ENCODE measurements around the gene SCMH1.

DNA sequence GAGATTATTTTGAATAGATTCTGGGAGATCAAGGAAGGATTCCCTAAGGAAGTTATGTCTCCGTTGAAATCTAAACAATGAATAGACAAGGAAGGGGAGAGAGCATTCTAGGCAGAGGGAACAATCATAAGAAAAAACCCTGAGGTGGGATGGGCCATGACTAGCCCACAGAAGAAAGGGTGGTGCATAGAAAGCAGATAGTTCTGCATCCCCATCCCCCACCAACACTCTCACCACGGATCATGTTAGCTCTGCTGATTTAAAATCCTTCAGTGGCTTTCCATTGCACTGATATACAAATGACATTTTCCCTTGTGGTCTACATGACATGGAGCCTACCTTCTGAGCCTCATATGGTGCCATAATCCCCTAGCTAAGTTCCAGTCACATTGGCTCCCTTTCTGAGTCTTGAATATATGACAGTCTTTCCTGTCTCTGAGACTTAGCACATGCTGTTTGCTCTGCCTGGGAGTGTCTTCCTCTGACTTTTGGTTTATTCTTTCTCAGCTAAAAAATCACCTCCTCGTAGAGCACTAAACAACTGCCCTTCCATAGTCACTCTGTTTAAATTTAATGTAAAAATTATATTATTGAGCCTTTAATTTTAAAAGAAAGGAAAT, 15.2 kb downstream of the SCMH1 start:
- TF ChIP-seq, protein P1, sequence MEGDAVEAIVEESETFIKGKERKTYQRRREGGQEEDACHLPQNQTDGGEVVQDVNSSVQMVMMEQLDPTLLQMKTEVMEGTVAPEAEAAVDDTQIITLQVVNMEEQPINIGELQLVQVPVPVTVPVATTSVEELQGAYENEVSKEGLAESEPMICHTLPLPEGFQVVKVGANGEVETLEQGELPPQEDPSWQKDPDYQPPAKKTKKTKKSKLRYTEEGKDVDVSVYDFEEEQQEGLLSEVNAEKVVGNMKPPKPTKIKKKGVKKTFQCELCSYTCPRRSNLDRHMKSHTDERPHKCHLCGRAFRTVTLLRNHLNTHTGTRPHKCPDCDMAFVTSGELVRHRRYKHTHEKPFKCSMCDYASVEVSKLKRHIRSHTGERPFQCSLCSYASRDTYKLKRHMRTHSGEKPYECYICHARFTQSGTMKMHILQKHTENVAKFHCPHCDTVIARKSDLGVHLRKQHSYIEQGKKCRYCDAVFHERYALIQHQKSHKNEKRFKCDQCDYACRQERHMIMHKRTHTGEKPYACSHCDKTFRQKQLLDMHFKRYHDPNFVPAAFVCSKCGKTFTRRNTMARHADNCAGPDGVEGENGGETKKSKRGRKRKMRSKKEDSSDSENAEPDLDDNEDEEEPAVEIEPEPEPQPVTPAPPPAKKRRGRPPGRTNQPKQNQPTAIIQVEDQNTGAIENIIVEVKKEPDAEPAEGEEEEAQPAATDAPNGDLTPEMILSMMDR (IDR thresholded peaks at IDR 0.05), result no peak
- no peak for TF ChIP-seq POLR2A (IDR thresholded peaks at IDR 0.05)
